A673 (cell line): ENCODE measurements around the gene HDGFL2. TPM values are rescaled to one million over a fixed set of nuclear protein-coding genes. Genes with fewer than 3 reads are reported as not detected.

Experiments
- BruUV-seq: library from RNA; stranded (reverse); fragments of 400-500 nt; replicated peaks from 2 replicates; lab custom pipeline; 2021; lab: Mats Ljungman, UMichigan
- CTCF ChIA-PET: fragments of 300-600 bp; sonication (Branson Sonifier 250); formaldehyde crosslinking; loops from one replicate; lab custom pipeline; 2022; ENCODE audit warnings: antibody characterized with exemption; lab: Charles Lee
- POLR2A ChIA-PET: fragments of 300-600 bp; sonication (Branson Sonifier 250); formaldehyde crosslinking; loops from one replicate; lab custom pipeline; 2022; ENCODE audit warnings: antibody characterized with exemption; ENCODE audit not compliant: low non-redundant PET; lab: Charles Lee
- DNase-seq: peaks from one replicate; pipeline ENCODE4 v3.0.0-alpha.2; 2015; ENCODE audit warnings: low spot score
- H3K27ac ChIP-seq: fragments of 200-600 bp; sonication (generic); 2 replicates; pipeline ENCODE4 v1.5.1; 2016; ENCODE audit warnings: mixed run types, low read depth, mild to moderate bottlenecking, mixed read lengths, antibody characterized with exemption, low read length; ENCODE audit not compliant: poor library complexity, severe bottlenecking
- H3K27me3 ChIP-seq: fragments of 200-600 bp; sonication (generic); replicated peaks from 2 replicates; pipeline ENCODE4 v1.6.1; 2017; ENCODE audit warnings: mixed run types, low read depth, mild to moderate bottlenecking, mixed read lengths, antibody characterized with exemption, low read length; ENCODE audit not compliant: insufficient read depth, poor library complexity
- H3K36me3 ChIP-seq: fragments of 200-600 bp; sonication (generic); 2 replicates; pipeline ENCODE4 v1.6.1; 2016; ENCODE audit warnings: mixed run types, mild to moderate bottlenecking, mixed read lengths, antibody characterized with exemption, low read length; ENCODE audit not compliant: insufficient read depth, poor library complexity, severe bottlenecking
- H3K4me1 ChIP-seq: fragments of 200-600 bp; sonication (generic); 2 replicates; pipeline ENCODE4 v1.6.1; 2017; ENCODE audit warnings: mixed run types, mild to moderate bottlenecking, mixed read lengths, antibody characterized with exemption, low read length; ENCODE audit not compliant: insufficient read depth, poor library complexity, severe bottlenecking
- H3K4me3 ChIP-seq: fragments of 200-600 bp; sonication (generic); 2 replicates; pipeline ENCODE4 v1.5.1; 2016; ENCODE audit warnings: low read depth, mixed run types, mild to moderate bottlenecking, mixed read lengths, low read length; ENCODE audit not compliant: poor library complexity, severe bottlenecking
- H3K9me3 ChIP-seq: fragments of 200-600 bp; sonication (generic); 2 replicates; pipeline ENCODE4 v1.6.1; 2016; ENCODE audit warnings: mixed run types, low read depth, mild to moderate bottlenecking, mixed read lengths, antibody characterized with exemption, low read length; ENCODE audit not compliant: poor library complexity, severe bottlenecking
- EZH2 ChIP-seq: fragments of 200-600 bp; sonication (generic); IDR thresholded peaks from 2 replicates; pipeline ENCODE4 v1.6.1; 2017; ENCODE audit warnings: borderline replicate concordance, low read depth, mild to moderate bottlenecking, mixed read lengths, antibody characterized with exemption, low read length; ENCODE audit not compliant: poor library complexity, severe bottlenecking
- intact Hi-C: fragments of 100-400 bp; cut with micrococcal nuclease; formaldehyde crosslinking; loops from one replicate; pipeline ENCODE4 v1.10.0; 2022; ENCODE audit not compliant: unreplicated experiment
- total RNA-seq: library from RNA; stranded (reverse); gene quantifications from 2 replicates; pipeline ENCODE4 v1.2.3, GENCODE V29; 2021
- TF ChIP-seq, protein P1 (sequence below): fragments of 300-800, 200-600 bp; sonication (generic); conservative IDR thresholded peaks from 2 replicates; pipeline ENCODE4 v1.5.1; 2017; ENCODE audit warnings: low read depth, mild to moderate bottlenecking, antibody characterized with exemption, low read length, moderate library complexity, mixed read lengths

HDGFL2 gene
- total RNA-seq, 1 experiment from 2014 or later: 89.6 TPM

DNA sequence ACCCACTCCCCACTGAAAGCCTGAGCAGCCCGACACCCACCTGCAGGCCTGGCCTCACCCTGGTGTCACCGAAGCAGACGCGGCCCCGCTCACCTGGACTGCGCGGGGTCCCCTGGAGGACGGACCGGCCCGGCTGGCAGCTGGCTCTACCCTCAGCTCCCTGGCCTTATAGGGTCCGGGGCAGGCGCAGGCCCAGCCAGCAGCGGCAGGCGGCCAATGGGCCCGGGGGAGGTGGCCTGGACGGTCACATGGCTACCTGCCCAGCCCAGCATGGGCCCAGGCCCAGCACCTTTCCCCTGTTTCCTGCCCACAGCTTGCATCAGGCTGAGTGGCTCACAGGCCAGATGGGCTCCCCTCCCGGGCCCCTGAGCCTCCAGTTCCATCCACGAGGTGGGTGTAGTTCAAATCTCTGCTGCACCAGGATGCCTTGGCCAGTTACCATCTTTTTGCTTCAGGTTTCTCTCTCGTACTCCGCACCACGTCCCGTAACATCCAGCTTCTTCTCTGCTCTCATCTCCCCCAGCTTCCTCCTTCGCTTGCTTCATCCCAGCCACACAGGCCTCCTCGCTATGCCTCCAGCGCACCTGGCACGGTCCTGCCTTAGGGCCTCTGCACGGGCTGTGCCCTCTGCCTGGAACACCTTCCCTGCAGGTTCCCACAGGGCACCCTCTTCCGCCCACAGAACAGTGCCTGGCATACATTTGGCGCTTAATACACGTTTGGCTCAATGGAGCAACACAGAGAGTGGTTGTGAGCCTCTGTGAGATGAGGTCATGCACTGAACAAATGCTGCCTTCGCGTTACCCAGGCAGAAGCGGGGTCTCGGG lies 46.5 kb downstream of the HDGFL2 start, which contains the start of gene PLIN4:
Gene PLIN4 (minus strand): TSS at position 142 of the 827 bp plus-strand sequence. CDS start 214 bp downstream, outside the sequence.
- no peaks in the 10 kb centered on the region for H3K4me1 ChIP-seq
- ChIA-PET CTCF (no interaction called here), POLR2A (no interaction called here)
- DNase-seq: no peak
- H3K4me3 ChIP-seq: no peak within 1 kb of the TSS
- H3K27ac ChIP-seq: no peak within 1 kb of the TSS
- no peak for TF ChIP-seq EZH2
- TF ChIP-seq, protein P1, sequence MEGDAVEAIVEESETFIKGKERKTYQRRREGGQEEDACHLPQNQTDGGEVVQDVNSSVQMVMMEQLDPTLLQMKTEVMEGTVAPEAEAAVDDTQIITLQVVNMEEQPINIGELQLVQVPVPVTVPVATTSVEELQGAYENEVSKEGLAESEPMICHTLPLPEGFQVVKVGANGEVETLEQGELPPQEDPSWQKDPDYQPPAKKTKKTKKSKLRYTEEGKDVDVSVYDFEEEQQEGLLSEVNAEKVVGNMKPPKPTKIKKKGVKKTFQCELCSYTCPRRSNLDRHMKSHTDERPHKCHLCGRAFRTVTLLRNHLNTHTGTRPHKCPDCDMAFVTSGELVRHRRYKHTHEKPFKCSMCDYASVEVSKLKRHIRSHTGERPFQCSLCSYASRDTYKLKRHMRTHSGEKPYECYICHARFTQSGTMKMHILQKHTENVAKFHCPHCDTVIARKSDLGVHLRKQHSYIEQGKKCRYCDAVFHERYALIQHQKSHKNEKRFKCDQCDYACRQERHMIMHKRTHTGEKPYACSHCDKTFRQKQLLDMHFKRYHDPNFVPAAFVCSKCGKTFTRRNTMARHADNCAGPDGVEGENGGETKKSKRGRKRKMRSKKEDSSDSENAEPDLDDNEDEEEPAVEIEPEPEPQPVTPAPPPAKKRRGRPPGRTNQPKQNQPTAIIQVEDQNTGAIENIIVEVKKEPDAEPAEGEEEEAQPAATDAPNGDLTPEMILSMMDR: no peak
- intact Hi-C loops: no loop called here
- no peaks in the 10 kb centered on the region for H3K36me3 ChIP-seq
- no peaks in the 10 kb centered on the region for H3K27me3 ChIP-seq
- no TSS peak for BruUV-seq
- H3K9me3 ChIP-seq: no peaks in the 10 kb centered on the region

DNA sequence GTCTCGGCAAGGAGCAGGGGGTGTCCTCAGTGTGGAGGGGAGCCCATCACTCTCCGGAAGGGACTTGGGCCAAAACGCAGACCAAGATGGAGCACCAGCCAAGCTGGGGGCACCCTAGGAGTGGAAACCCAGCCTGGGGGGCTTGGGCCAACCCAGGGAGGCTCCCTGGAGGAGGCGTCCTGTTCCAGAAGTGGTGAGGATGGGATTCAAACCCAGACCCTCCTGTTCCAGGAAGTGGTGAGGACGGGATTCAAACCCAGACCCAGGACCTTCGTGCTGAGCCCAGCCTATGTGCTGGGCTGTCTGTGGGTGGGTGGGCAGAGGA lies 47.0 kb downstream of the HDGFL2 start:
- Histone ChIP-seq H3K4me3 (no peak overlapping the region), H3K4me1 (no peaks in the 10 kb centered on the region), H3K27me3 (no peaks in the 10 kb centered on the region), H3K9me3 (no peaks in the 10 kb centered on the region), H3K36me3 (no peaks in the 10 kb centered on the region), H3K27ac (no peak overlapping the region)
- TF ChIP-seq EZH2: no peak
- TF ChIP-seq, protein P1: no peak
- intact Hi-C loops: no loop called here
- no TSS peak for BruUV-seq
- DNase-seq: no peak
- POLR2A ChIA-PET: no interaction called here
- CTCF ChIA-PET: no interaction called here

DNA sequence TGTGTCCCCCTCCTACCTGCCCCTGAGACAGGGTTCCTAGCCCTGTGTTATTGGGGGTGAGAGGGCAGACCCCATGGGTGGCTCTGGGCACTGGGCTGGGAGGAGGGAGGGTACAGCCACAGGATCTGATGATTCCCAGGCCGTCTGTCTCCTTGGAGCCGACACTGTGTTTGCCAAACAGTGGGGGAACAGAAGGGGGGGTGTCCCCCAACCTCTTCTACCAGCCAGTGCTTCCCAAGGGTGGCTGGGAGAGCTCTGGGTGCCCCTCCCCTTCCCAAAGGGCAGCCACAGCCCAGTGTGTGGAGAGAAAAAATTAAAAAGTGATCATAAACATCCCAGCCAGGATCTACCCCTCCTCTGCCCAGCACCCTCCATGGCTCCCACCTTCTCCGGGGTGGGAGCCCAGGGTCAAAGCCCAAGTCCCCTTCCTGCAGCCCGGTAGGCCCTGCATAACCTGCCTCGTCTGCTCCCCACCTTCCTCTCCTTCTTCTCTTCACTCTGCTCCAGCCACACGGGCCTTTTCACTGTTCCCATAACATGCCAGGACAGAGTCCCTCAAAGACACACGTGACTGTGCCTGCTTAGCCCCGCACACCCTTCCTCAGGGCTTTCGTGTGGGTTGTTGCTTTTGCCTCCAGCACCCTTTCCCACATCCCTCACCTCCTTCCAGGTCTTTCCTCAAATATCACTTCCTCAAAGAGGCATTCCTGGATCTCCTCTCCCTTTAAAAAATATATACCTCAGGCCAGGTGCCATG lies 47.6 kb downstream of the HDGFL2 start:
- H3K4me3 ChIP-seq: no peak overlapping the region
- no peak for DNase-seq
- ChIA-PET CTCF (no interaction called here), POLR2A (no interaction called here)
- H3K9me3 ChIP-seq: no peaks in the 10 kb centered on the region
- no TSS peak for BruUV-seq
- no peak overlapping the region for H3K27ac ChIP-seq
- no peaks in the 10 kb centered on the region for H3K36me3 ChIP-seq
- no peaks in the 10 kb centered on the region for H3K4me1 ChIP-seq
- intact Hi-C loops: no loop called here
- TF ChIP-seq, protein P1: no peak
- TF ChIP-seq EZH2: no peak
- H3K27me3 ChIP-seq: no peaks in the 10 kb centered on the region
